ENCODE measurements around the gene NEK11. TPM values are rescaled to one million over a fixed set of nuclear protein-coding genes. Genes with fewer than 3 reads are reported as not detected.

The NEK11 gene
- total RNA-seq, 4 donors from 2014 or later = 4.1 to 8.2 (median 5.2) TPM

DNA sequence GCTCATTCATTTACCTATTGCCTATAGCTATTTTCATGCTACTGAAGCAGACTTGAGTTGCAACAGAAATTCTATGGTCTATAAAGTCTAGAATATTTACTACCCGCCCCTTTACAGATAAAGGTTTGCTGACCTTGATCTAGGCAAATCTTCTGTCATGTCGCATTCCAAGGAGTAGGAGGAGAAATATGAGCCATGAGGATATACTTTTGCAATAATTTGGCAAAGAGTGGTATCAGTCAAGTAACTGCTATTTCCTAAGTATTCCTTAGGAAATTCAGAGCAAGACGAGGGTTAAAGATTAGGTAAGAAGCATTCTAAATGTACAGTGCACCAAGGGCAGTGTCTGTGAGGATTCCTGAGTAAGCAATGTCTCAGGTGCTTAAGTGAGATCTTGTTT lies 233.8 kb downstream of the NEK11 start:
- ATAC-seq (ENCODE audit: low FRiP score) = peak; percentile 78
- TF ChIP-seq, protein P1, sequence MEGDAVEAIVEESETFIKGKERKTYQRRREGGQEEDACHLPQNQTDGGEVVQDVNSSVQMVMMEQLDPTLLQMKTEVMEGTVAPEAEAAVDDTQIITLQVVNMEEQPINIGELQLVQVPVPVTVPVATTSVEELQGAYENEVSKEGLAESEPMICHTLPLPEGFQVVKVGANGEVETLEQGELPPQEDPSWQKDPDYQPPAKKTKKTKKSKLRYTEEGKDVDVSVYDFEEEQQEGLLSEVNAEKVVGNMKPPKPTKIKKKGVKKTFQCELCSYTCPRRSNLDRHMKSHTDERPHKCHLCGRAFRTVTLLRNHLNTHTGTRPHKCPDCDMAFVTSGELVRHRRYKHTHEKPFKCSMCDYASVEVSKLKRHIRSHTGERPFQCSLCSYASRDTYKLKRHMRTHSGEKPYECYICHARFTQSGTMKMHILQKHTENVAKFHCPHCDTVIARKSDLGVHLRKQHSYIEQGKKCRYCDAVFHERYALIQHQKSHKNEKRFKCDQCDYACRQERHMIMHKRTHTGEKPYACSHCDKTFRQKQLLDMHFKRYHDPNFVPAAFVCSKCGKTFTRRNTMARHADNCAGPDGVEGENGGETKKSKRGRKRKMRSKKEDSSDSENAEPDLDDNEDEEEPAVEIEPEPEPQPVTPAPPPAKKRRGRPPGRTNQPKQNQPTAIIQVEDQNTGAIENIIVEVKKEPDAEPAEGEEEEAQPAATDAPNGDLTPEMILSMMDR (IDR thresholded peaks at IDR 0.05) = no peak

DNA sequence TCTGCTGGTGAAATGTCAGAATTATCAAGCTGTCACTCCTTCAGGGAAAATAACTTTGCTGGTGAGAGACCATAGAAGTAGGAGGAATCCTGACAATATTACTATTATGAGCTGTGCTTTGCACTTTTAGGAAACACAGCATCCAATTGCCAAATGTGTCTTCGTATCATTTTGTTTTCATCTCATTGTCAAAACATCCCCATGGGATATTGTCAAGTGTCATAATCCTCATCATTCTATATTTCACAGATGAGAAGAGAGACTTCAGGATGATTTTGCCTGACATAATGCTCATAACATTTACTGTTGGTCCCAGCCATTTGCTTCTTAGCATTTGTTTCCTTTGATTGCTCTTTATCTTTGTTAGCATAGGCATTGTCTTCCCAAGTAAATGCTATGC lies 234.4 kb downstream of the NEK11 start:
- ATAC-seq (ENCODE audit: low FRiP score) = no peak
- TF ChIP-seq, protein P1 (IDR thresholded peaks at IDR 0.05) = no peak
- DNase-seq (ENCODE audit: low spot score) = no peak

More for the DNA sequence above, 233.8 kb downstream of the NEK11 start:
- no peak for DNase-seq (ENCODE audit: low spot score)

DNA sequence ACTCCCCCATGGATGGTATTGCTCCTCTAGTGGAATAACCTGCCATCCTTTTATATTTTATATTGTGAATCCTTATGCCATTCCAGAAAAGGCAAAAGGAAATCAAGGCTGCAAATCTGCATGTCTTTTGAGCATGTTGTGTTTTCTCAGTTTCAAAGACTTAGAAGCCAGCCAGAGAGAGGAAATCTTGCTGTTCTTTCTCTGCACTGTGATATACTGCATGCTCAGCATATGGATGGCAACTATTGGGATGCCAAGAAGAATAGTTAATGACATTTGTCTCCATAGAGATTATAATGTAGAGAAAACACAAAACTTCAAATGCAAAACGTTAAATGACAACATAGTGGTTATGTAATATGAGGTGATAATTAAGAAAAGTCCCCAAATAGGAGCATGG lies 248.9 kb downstream of the NEK11 start:
- no peak for ATAC-seq (ENCODE audit: low FRiP score)
- TF ChIP-seq, protein P1 (IDR thresholded peaks at IDR 0.05) = no peak

DNA sequence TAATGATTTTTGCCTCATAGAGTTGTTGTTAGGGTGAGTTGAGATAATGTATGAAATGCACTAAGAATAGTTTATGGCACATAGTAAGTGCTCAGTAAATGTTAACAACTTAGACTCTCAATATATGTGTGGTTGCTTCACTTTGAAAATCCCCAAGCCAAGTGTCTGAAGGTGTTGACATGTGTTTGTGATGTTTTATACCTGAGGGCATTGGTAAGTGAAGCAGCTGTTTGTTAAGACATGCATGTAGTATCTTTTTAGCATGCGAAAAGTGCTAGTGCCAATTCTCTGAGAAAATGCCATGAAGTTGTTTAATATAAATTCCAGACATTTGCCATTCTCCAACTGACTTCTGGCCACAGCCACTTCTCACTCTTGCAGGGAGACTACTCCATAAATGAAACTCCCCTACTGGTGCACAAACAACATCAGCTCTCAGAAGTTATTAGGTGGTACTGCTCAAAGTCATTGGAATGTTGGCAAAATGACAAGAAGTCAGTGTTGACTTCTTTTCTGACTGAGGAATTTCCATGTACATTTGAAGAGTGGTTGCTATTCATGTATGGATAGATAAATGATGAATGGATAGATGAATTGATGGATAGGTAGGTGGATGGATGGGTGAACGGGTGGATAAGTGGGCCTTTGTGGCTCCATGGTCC lies 251.3 kb downstream of the NEK11 start:
- DNase-seq (ENCODE audit: low spot score) (no peak), ATAC-seq (ENCODE audit: low FRiP score) (no peak)
- TF ChIP-seq, protein P1 (IDR thresholded peaks at IDR 0.05) = no peak

More for the DNA sequence above, 248.9 kb downstream of the NEK11 start:
- DNase-seq (ENCODE audit: low spot score) = no peak

DNA sequence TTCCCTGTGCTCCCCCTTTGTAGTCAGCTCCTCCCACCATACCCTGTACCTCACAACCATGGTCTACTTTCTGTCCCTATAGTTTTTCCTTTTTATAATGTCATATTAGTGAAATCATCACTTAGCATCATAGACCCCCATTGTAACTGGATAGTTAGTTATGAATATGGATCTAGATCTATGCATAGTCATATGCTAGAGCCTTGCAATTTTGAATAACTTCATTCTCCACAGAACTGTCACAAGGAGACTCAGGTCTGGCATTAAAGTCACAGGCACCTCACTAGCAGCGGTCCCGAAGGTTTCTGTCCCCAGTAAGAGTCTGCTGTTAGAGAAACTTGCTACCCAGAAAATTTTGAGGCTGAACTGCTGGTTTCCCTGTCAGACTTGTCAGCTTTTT lies 252.9 kb downstream of the NEK11 start:
- DNase-seq (ENCODE audit: low spot score) = no peak
- ATAC-seq (ENCODE audit: low FRiP score) = no peak
- TF ChIP-seq, protein P1 (IDR thresholded peaks at IDR 0.05) = no peak

DNA sequence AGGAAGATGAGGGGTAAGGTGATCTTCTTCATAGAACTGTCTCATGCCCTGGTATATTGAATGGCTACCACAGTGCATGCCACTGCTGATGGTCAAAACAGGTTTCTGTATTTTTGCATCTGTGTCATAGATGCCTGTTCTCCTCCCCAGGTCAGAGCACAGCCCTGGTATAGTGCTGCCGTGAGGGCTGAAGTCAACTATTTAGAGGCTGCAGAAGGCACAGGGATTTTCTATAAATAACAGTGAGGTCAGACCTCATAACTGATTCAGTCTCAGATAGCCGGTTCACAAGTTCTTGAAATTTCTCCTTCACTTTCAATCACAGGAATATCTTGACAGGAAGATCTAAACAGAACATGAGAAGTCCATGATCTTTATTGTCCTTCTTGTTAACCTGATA lies 255.7 kb downstream of the NEK11 start:
- TF ChIP-seq, protein P1 (IDR thresholded peaks at IDR 0.05) = no peak
- DNase-seq (ENCODE audit: low spot score) = no peak
- no peak for ATAC-seq (ENCODE audit: low FRiP score)

DNA sequence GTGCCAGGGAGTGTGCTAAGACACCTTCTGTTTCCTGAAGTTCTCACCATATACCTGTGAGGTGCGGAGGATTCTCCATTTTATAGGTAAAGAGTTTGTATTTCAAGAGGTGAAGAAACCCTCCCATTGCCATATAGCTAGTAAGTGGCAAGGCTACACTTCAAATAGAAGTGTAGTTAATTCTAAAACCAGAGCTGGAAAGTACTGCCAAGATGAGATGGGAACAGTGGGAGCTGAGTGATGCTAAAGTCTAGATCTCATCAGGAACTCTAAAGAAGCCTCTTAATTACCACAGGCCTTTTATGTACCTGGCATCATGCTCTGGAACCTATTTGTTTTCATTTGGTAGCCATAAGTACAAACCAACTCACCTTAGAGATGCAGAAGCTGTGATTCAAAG lies 256.3 kb downstream of the NEK11 start:
- ATAC-seq (ENCODE audit: low FRiP score) (no peak), DNase-seq (ENCODE audit: low spot score) (no peak)
- TF ChIP-seq, protein P1 (IDR thresholded peaks at IDR 0.05) = no peak

All from omental fat pad (tissue), 4 donors.